HepG2 (cell line): ENCODE measurements around the gene SEC61A2. TPM values are rescaled to one million over a fixed set of nuclear protein-coding genes. Genes with fewer than 3 reads are reported as not detected.

ENCODE experiments used
- ADNP ChIP-seq: sonication (generic); formaldehyde crosslinking; IDR thresholded peaks from 2 replicates; pipeline ENCODE4 v1.4.0; 2020; ENCODE audit warnings: missing genetic modification reagents
- BCL3 ChIP-seq: sonication (generic); formaldehyde crosslinking; IDR thresholded peaks from 2 replicates; pipeline ENCODE4 v1.5.1; 2020; ENCODE audit warnings: mild to moderate bottlenecking, missing genetic modification reagents, moderate library complexity
- E2F2 ChIP-seq: sonication (generic); formaldehyde crosslinking; IDR thresholded peaks from 2 replicates; pipeline ENCODE4 v1.4.0; 2020; ENCODE audit warnings: missing genetic modification reagents, borderline replicate concordance
- KLF15 ChIP-seq: sonication (generic); formaldehyde crosslinking; IDR thresholded peaks from 2 replicates; pipeline ENCODE4 v1.8.1; 2023; ENCODE audit warnings: borderline replicate concordance, mild to moderate bottlenecking, inconsistent platforms, missing genetic modification reagents, mixed read lengths
- KMT2B ChIP-seq: IDR thresholded peaks from 2 replicates; pipeline ENCODE4 v1.6.1; 2016; ENCODE audit warnings: missing genetic modification reagents, missing compliant biosample characterization
- MAFF ChIP-seq: IDR thresholded peaks from 2 replicates; pipeline ENCODE4 v1.6.1; 2011; ENCODE audit warnings: low read depth, low read length, improper control_type of control experiment
- MED1 ChIP-seq: sonication (generic); formaldehyde crosslinking; IDR thresholded peaks from 2 replicates; pipeline ENCODE4 v1.4.0; 2020; ENCODE audit warnings: missing genetic modification reagents
- NR2C2 ChIP-seq: sonication (generic); formaldehyde crosslinking; IDR thresholded peaks from 2 replicates; pipeline ENCODE4 v1.4.0; 2020; ENCODE audit warnings: missing genetic modification reagents, mild to moderate bottlenecking, moderate library complexity, borderline replicate concordance
- NR2F6 ChIP-seq, 2 experiments: IDR thresholded peaks; 2 replicates each; pipeline ENCODE4 v1.6.1; 2016; ENCODE audit warnings: antibody characterized with exemption in 1 of 2, mild to moderate bottlenecking in 1 of 2
- PLRG1 ChIP-seq: fragments of 450-650 bp; conservative IDR thresholded peaks from 2 replicates; pipeline ENCODE4 v1.6.1; 2016
- POGK ChIP-seq: sonication (generic); formaldehyde crosslinking; conservative IDR thresholded peaks from 2 replicates; pipeline ENCODE4 v1.8.0; 2022; ENCODE audit warnings: mild to moderate bottlenecking, moderate library complexity, missing genetic modification reagents
- PRDM15 ChIP-seq: sonication (generic); formaldehyde crosslinking; IDR thresholded peaks from 2 replicates; pipeline ENCODE4 v1.4.0; 2020; ENCODE audit warnings: missing genetic modification reagents
- THAP11 ChIP-seq: IDR thresholded peaks from 2 replicates; pipeline ENCODE4 v1.6.1; 2016; ENCODE audit warnings: missing biosample characterization, missing genetic modification reagents
- YEATS2 ChIP-seq: sonication (generic); formaldehyde crosslinking; IDR thresholded peaks from 2 replicates; pipeline ENCODE4 v1.4.0; 2020; ENCODE audit warnings: missing genetic modification reagents, borderline replicate concordance
- ZNF121 ChIP-seq: sonication (generic); formaldehyde crosslinking; IDR thresholded peaks from 2 replicates; pipeline ENCODE4 v1.5.0; 2020; ENCODE audit warnings: mild to moderate bottlenecking, missing genetic modification reagents
- ZNF362 ChIP-seq: sonication (generic); formaldehyde crosslinking; IDR thresholded peaks from 2 replicates; pipeline ENCODE4 v1.4.0; 2020; ENCODE audit warnings: missing genetic modification reagents, mild to moderate bottlenecking, borderline replicate concordance
- ZNF776 ChIP-seq: sonication (generic); formaldehyde crosslinking; IDR thresholded peaks from 2 replicates; pipeline ENCODE4 v1.4.0; 2020; ENCODE audit warnings: mild to moderate bottlenecking, missing genetic modification reagents
- ZSCAN22 ChIP-seq: sonication (generic); formaldehyde crosslinking; IDR thresholded peaks from 2 replicates; pipeline ENCODE4 v1.4.0; 2020; ENCODE audit warnings: mild to moderate bottlenecking, missing genetic modification reagents
- polyA plus RNA-seq, 8 experiments: library from polyadenylated mRNA; depleted of rRNA in 3 of 8; stranded (reverse) in 7 of 8; unstranded in 1 of 8; fragments of >200 nt; fragmentation: Illumina TruSeq in 4 of 8; extraction: Trizol in 4 of 8; gene quantifications; 2 replicates each; pipeline versions ENCODE4 v1.2.1 to v1.2.3, GENCODE V29; 2011 to 2016; ENCODE audit warnings: low read depth in 4 of 8, missing spikeins in 1 of 8, mixed read lengths in 1 of 8; ENCODE audit not compliant: insufficient read depth in 1 of 8
- total RNA-seq, 5 experiments: library from RNA; depleted of rRNA; stranded (reverse); fragments of >200 nt; fragmentation: Illumina TruSeq; extraction: Trizol; gene quantifications; 2 replicates each; pipeline ENCODE4 v1.2.3, GENCODE V29; 2016; ENCODE audit warnings: low read depth in 1 of 5

The SEC61A2 gene
- total and polyA plus RNA-seq, 2 of the 13 experiments (the other 11 are each of a cell fraction or from before 2014, with no cell fraction given): 5.5 to 7.4 TPM

GRCh38 chr10:12129222-12130111, at the start of gene SEC61A2 (continued):
- TF ChIP-seq BCL3 (CRISPR knock-in tag) (peak; percentile 54; the same call in 1 of the 2 replicates), NR2C2 (CRISPR knock-in tag) (peak; percentile 41; the same call in 1 of the 2 replicates), E2F2 (CRISPR knock-in tag) (peak; percentile 75; the same call in 1 of the 2 replicates), THAP11 (CRISPR knock-in tag) (peak; percentile 34; the same call in 1 of the 2 replicates), PLRG1 (no peak), ZSCAN22 (CRISPR knock-in tag) (no peak), MAFF (no peak), ZNF362 (CRISPR knock-in tag) (peak; percentile 93), MED1 (CRISPR knock-in tag) (peak; percentile 65; the same call in 1 of the 2 replicates), ZNF121 (CRISPR knock-in tag) (peak; percentile 17; the same call in 1 of the 2 replicates), POGK (CRISPR knock-in tag) (peak; percentile 72; the same call in 1 of the 2 replicates), YEATS2 (no peak), ADNP (CRISPR knock-in tag) (no peak), KLF15 (CRISPR knock-in tag) (0 out of 2 replicates have a peak, but pooled peaks have one; percentile 36), KMT2B (CRISPR knock-in tag) (peak; percentile 43; the same call in 1 of the 2 replicates), ZNF776 (peak; percentile 47; the same call in 1 of the 2 replicates), NR2F6 (IDR thresholded peaks at IDR 0.05) (no peak), NR2F6 (CRISPR knock-in tag; IDR thresholded peaks at IDR 0.05) (0 out of 2 replicates have a peak, but pooled peaks have one; percentile 19), PRDM15 (CRISPR knock-in tag) (0 out of 2 replicates have a peak, but pooled peaks have one; percentile 27)
